IMR-90 (cell line): ENCODE measurements around the gene BLNK. TPM values are rescaled to one million over a fixed set of nuclear protein-coding genes. Genes with fewer than 3 reads are reported as not detected.

ENCODE experiments used
- ATAC-seq: fragments of 200-7000 bp; cut with Tn5 transposase; 2 replicates; pipeline ENCODE4 v1.9.1; 2020; ENCODE audit warnings: low read depth, mild to moderate bottlenecking, moderate library complexity
- BruUV-seq: library from RNA; stranded (reverse); fragments of 400-500 nt; replicated peaks from 2 replicates; lab custom pipeline; 2021; lab: Mats Ljungman, UMichigan
- CTCF ChIA-PET: fragments of 300-600 bp; formaldehyde crosslinking; extraction: SDS; loops from one replicate; lab custom pipeline; 2021; ENCODE audit warnings: antibody characterized with exemption; lab: Yijun Ruan, JAX
- POLR2A ChIA-PET: fragments of 300-600 bp; sonication (Branson Sonifier 250); formaldehyde crosslinking; loops from one replicate; lab custom pipeline; 2022; ENCODE audit warnings: antibody characterized with exemption; ENCODE audit not compliant: unreplicated experiment; lab: Charles Lee
- DNase-seq: peaks from one replicate; pipeline ENCODE4 v3.0.0; 2013
- H2AFZ ChIP-seq: replicated peaks from 2 replicates; pipeline ENCODE3; 2013; ENCODE audit warnings: low read length, mild to moderate bottlenecking; ENCODE audit not compliant: poor library complexity
- H2AK5ac ChIP-seq: 2 replicates; pipeline ENCODE4 v1.6.1; 2013; ENCODE audit warnings: low read depth, low read length, inconsistent platforms
- H2AK9ac ChIP-seq: replicated peaks from 2 replicates; pipeline ENCODE3; 2013; ENCODE audit warnings: mild to moderate bottlenecking, low read depth, low read length, moderate library complexity; ENCODE audit not compliant: poor library complexity
- H2BK120ac ChIP-seq: 2 replicates; pipeline ENCODE4 v1.6.1; 2013; ENCODE audit warnings: low read depth, low read length, inconsistent platforms
- H2BK15ac ChIP-seq: 3 replicates; pipeline ENCODE4 v1.6.1; 2013; ENCODE audit warnings: low read depth, low read length, inconsistent platforms
- H2BK20ac ChIP-seq: 2 replicates; pipeline ENCODE4 v1.6.1; 2013; ENCODE audit warnings: low read depth, mild to moderate bottlenecking, inconsistent platforms, low read length, moderate library complexity
- H2BK5ac ChIP-seq: 2 replicates; pipeline ENCODE4 v1.6.1; 2013; ENCODE audit warnings: mild to moderate bottlenecking, low read depth, low read length, inconsistent platforms; ENCODE audit not compliant: poor library complexity, severe bottlenecking
- H3K14ac ChIP-seq: replicated peaks from 2 replicates; pipeline ENCODE4 v1.6.1; 2013; ENCODE audit warnings: low read depth, low read length, inconsistent platforms
- H3K18ac ChIP-seq: 2 replicates; pipeline ENCODE4 v1.6.1; 2013; ENCODE audit warnings: low read depth, low read length, control low read depth
- H3K23ac ChIP-seq: 2 replicates; pipeline ENCODE4 v1.6.1; 2013; ENCODE audit warnings: low read depth, low read length, inconsistent platforms
- H3K27ac ChIP-seq: 2 replicates; pipeline ENCODE4 v1.5.1; 2013; ENCODE audit warnings: mild to moderate bottlenecking, control low read depth, low read length; ENCODE audit not compliant: insufficient read depth
- H3K27me3 ChIP-seq: 2 replicates; pipeline ENCODE4 v1.6.1; 2013; ENCODE audit warnings: low read length; ENCODE audit not compliant: control insufficient read depth, insufficient read depth
- H3K36me3 ChIP-seq: 2 replicates; pipeline ENCODE4 v1.6.1; 2013; ENCODE audit warnings: low read length, mixed read lengths; ENCODE audit not compliant: control insufficient read depth, insufficient read depth
- H3K4ac ChIP-seq: 2 replicates; pipeline ENCODE4 v1.6.1; 2013; ENCODE audit warnings: low read depth, low read length, inconsistent platforms
- H3K4me1 ChIP-seq: 2 replicates; pipeline ENCODE4 v1.6.1; 2013; ENCODE audit warnings: low read length, mixed read lengths; ENCODE audit not compliant: control insufficient read depth, insufficient read depth
- H3K4me2 ChIP-seq: 2 replicates; pipeline ENCODE4 v1.6.1; 2013; ENCODE audit warnings: low read depth, mild to moderate bottlenecking, control low read depth, low read length, moderate library complexity
- H3K4me3 ChIP-seq: 2 replicates; pipeline ENCODE4 v1.5.1; 2013; ENCODE audit warnings: low read depth, mild to moderate bottlenecking, control low read depth, low read length, moderate library complexity; ENCODE audit not compliant: insufficient read depth
- H3K56ac ChIP-seq: 2 replicates; pipeline ENCODE4 v1.6.1; 2013; ENCODE audit warnings: low read length, inconsistent platforms; ENCODE audit not compliant: insufficient read depth; ENCODE audit errors: extremely low read depth
- H3K79me1 ChIP-seq, 2 experiments: 2 replicates each; pipeline ENCODE4 v1.6.1; 2013; ENCODE audit warnings: low read length in 2 of 2, inconsistent platforms in 1 of 2, low read depth in 1 of 2
- H3K9ac ChIP-seq: 2 replicates; pipeline ENCODE4 v1.6.1; 2013; ENCODE audit warnings: low read depth, low read length, control low read depth
- H3K9me1 ChIP-seq: 2 replicates; pipeline ENCODE4 v1.6.1; 2013; ENCODE audit warnings: low read length, inconsistent platforms; ENCODE audit not compliant: insufficient read depth
- H3K9me3 ChIP-seq: 2 replicates; pipeline ENCODE4 v1.6.1; 2013; ENCODE audit warnings: low read length; ENCODE audit not compliant: control insufficient read depth, insufficient read depth
- H4K20me1 ChIP-seq: 2 replicates; pipeline ENCODE4 v1.6.1; 2013; ENCODE audit warnings: low read length, inconsistent platforms; ENCODE audit not compliant: insufficient read depth
- H4K5ac ChIP-seq: 2 replicates; pipeline ENCODE4 v1.6.1; 2013; ENCODE audit warnings: mild to moderate bottlenecking, low read depth, low read length, control low read depth
- H4K8ac ChIP-seq, 2 experiments: 2 replicates each; pipeline ENCODE4 v1.6.1; 2013; ENCODE audit warnings: low read depth in 2 of 2, low read length in 2 of 2, control low read depth in 1 of 2, inconsistent platforms in 1 of 2
- H4K91ac ChIP-seq: 2 replicates; pipeline ENCODE4 v1.6.1; 2013; ENCODE audit warnings: low read depth, low read length, inconsistent platforms; ENCODE audit not compliant: insufficient read depth
- BHLHE40 ChIP-seq: fragments of 150-350 bp; IDR thresholded peaks from 2 replicates; pipeline ENCODE4 v1.6.1; 2016; ENCODE audit warnings: mild to moderate bottlenecking, low read depth, low read length
- CEBPB ChIP-seq: IDR thresholded peaks from 2 replicates; pipeline ENCODE4 v1.6.1; 2012; ENCODE audit warnings: low read depth, low read length, improper control_type of control experiment
- CHD1 ChIP-seq: IDR thresholded peaks from 2 replicates; pipeline ENCODE4 v1.6.1; 2012; ENCODE audit warnings: low read depth, low read length, improper control_type of control experiment
- NFE2L2 ChIP-seq: fragments of 150-350 bp; IDR thresholded peaks from 2 replicates; pipeline ENCODE4 v1.6.1; 2016; ENCODE audit warnings: low read depth, mild to moderate bottlenecking, low read length
- SMC3 ChIP-seq: fragments of 150-350 bp; IDR thresholded peaks from 2 replicates; pipeline ENCODE4 v1.6.1; 2016; ENCODE audit warnings: low read depth, mild to moderate bottlenecking, antibody characterized with exemption, low read length, moderate library complexity
- WGBS, 2 experiments: methylation state at CpG; one replicate each; pipeline versions ENCODE4 v1.1.5 to v1.1.7; 2013; ENCODE audit warnings: missing lambda C conversion rate in 2 of 2; ENCODE audit not compliant: insufficient read length in 1 of 2; ENCODE audit errors: extremely low coverage in 2 of 2; 5-methylcytosine and 5-hydroxymethylcytosine counted together
- dilution Hi-C: fragments of 300-500 bp; cut with HindIII; formaldehyde crosslinking; loops from one replicate; pipeline ENCODE4 v1.14.3; 2018; ENCODE audit warnings: low sequenced_read_pairs; ENCODE audit not compliant: unreplicated experiment
- in situ Hi-C: fragments of 300-500 bp; cut with MboI; formaldehyde crosslinking; loops from 3 replicates; pipeline ENCODE4 v1.14.3; 2019; ENCODE audit warnings: low sequenced_read_pairs, inconsistent platforms, mixed read lengths
- intact Hi-C: fragments of 100-400 bp; cut with micrococcal nuclease; formaldehyde crosslinking; loops from 2 replicates; pipeline ENCODE4 v1.10.0; 2022
- polyA plus RNA-seq, 3 experiments: library from polyadenylated mRNA; depleted of rRNA; stranded (reverse); fragments of >200 nt; gene quantifications; 2 replicates each; pipeline ENCODE4 v1.2.3, GENCODE V29; 2012; ENCODE audit warnings: low replicate concordance in 1 of 3
- total RNA-seq: library from RNA; depleted of rRNA; stranded (reverse); fragments of >200 nt; gene quantifications from 2 replicates; pipeline ENCODE4 v1.2.3, GENCODE V29; 2012

BLNK gene
- total and polyA plus RNA-seq, 2 of the 4 experiments (the other 2 are of a cell fraction), result not detected

DNA sequence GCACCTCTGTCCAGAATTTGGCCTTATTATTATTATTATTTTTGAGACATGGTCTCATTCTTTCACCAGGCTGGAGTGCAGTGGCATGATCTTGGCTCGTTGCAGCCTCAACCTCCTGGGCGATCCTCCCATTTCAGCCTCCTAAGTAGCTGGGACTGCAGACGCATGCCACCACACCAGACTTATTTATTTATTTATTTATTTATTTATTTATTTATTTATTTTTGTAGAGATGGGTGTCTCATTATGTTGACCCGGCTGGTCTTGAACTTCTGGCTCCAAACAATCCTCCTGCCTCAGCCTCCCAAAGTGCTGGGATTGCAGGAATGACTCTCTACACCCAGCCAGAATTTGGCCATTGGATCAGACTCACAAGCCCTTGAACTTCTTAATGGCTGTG, 6.4 kb downstream of the BLNK start:
- Histone ChIP-seq H3K79me1 (no peaks in the 10 kb centered on the region), H3K4me1 (no peaks in the 10 kb centered on the region), H3K36me3 (no peaks in the 10 kb centered on the region), H2AK5ac (no peak overlapping the region), H3K4me2 (no peak overlapping the region), H4K20me1 (no peaks in the 10 kb centered on the region), H3K4ac (no peak overlapping the region), H3K23ac (no peak overlapping the region), H3K18ac (no peak overlapping the region), H3K9ac (no peak overlapping the region), H4K5ac (no peak overlapping the region), H2BK120ac (no peak overlapping the region), H3K27me3 (no peaks in the 10 kb centered on the region), H3K14ac (no peak overlapping the region), H3K27ac (no peak overlapping the region), H2BK15ac (no peak overlapping the region), H3K4me3 (no peak overlapping the region), H3K9me3 (no peaks in the 10 kb centered on the region), H3K9me1 (no peaks in the 10 kb centered on the region), H2AK9ac (no peak overlapping the region), H2BK5ac (no peak overlapping the region), H3K56ac (no peak overlapping the region), H4K91ac (no peak overlapping the region), H2BK20ac (no peak overlapping the region), H4K8ac (no peak overlapping the region), H2AFZ (no peak overlapping the region)
- ChIA-PET POLR2A (no interaction called here), CTCF (no interaction called here)
- no TSS peak for BruUV-seq
- ATAC-seq, result no peak
- dilution Hi-C loops, result no loop called here
- DNase-seq, result no peak
- TF ChIP-seq BHLHE40 (no peak), CEBPB (no peak), CHD1 (no peak), NFE2L2 (no peak), SMC3 (no peak)
- in situ Hi-C loops, result no loop called here
- WGBS, 2 experiments, result no CpG with 5 or more reads among the region's 4 CpGs
- intact Hi-C loops, result no loop called here
